Natural killer cell (primary cell): ENCODE results near the gene PAQR8. TPM values are rescaled to one million over a fixed set of nuclear protein-coding genes. Genes with fewer than 3 reads are reported as not detected.

Experiments used
- ATAC-seq, 3 donors: fragments of 150-1000 bp in 2 of 3; fragments of 200-7000 bp in 1 of 3; cut with Tn5 transposase; 1 replicate in 1 of 3; 2 replicates in 2 of 3; pipeline ENCODE4 v1.10.0; 2021; ENCODE audit warnings: mild to moderate bottlenecking in 2 of 3, moderate library complexity in 2 of 3
- DNase-seq, 2 donors: peaks; one replicate each; pipeline versions ENCODE4 v3.0.0 to v3.0.0-alpha.2; 2013 to 2021; ENCODE audit warnings: mixed read lengths in 1 of 2
- H3K27ac ChIP-seq: one replicate; pipeline ENCODE4 v1.5.1; 2013; ENCODE audit warnings: mild to moderate bottlenecking, low read length
- H3K27me3 ChIP-seq: one replicate; pipeline ENCODE4 v1.6.1; 2013; ENCODE audit warnings: low read length; ENCODE audit not compliant: control insufficient read depth, insufficient read depth
- H3K36me3 ChIP-seq: one replicate; pipeline ENCODE4 v1.6.1; 2013; ENCODE audit warnings: low read length; ENCODE audit not compliant: control insufficient read depth, insufficient read depth
- H3K4me1 ChIP-seq: one replicate; pipeline ENCODE4 v1.6.1; 2013; ENCODE audit warnings: low read length; ENCODE audit not compliant: control insufficient read depth, insufficient read depth
- H3K4me3 ChIP-seq: one replicate; pipeline ENCODE4 v1.5.1; 2013; ENCODE audit warnings: low read length
- H3K9me3 ChIP-seq: one replicate; pipeline ENCODE4 v1.6.1; 2013; ENCODE audit warnings: low read length; ENCODE audit not compliant: control insufficient read depth, insufficient read depth
- H3K27ac Mint-ChIP-seq, 2 donors: one replicate each; pipeline ENCODE4 v1.8.0; 2022; ENCODE audit warnings: mild to moderate bottlenecking in 2 of 2, mixed read lengths in 2 of 2, moderate library complexity in 1 of 2
- H3K27me3 Mint-ChIP-seq, 2 donors: one replicate each; pipeline ENCODE4 v1.8.0; 2022; ENCODE audit warnings: low read depth in 2 of 2, mixed read lengths in 2 of 2
- H3K36me3 Mint-ChIP-seq: one replicate; pipeline ENCODE4 v1.8.0; 2022; ENCODE audit warnings: mixed read lengths
- H3K4me1 Mint-ChIP-seq, 2 donors: one replicate each; pipeline ENCODE4 v1.8.0; 2022; ENCODE audit warnings: mixed read lengths in 2 of 2
- H3K4me3 Mint-ChIP-seq: one replicate; pipeline ENCODE4 v1.8.0; 2022; ENCODE audit warnings: mild to moderate bottlenecking, moderate library complexity, mixed read lengths
- H3K9me3 Mint-ChIP-seq, 2 donors: one replicate each; pipeline ENCODE4 v1.8.0; 2022; ENCODE audit warnings: mixed read lengths in 2 of 2
- WGBS: methylation state at CpG from one replicate; pipeline ENCODE4 v1.1.7; 2013; ENCODE audit warnings: missing lambda C conversion rate; ENCODE audit not compliant: insufficient coverage; 5-methylcytosine and 5-hydroxymethylcytosine counted together
- intact Hi-C: fragments of 100-400 bp; cut with micrococcal nuclease; formaldehyde crosslinking; loops from one replicate; pipeline ENCODE4 v1.14.2; 2022
- total RNA-seq, 4 donors: library from RNA; stranded (reverse); fragments of 120-200 nt in 1 of 4; gene quantifications; one replicate each; pipeline versions ENCODE4 v1.2.3 to v1.2.4, GENCODE V29; 2013 to 2022
- TF ChIP-seq, protein P1 (sequence below): fragments of 200-600 bp; IDR thresholded peaks from one replicate; pipeline ENCODE4 v1.8.0; 2022; ENCODE audit warnings: antibody characterized with exemption

PAQR8 gene
- total RNA-seq, 3 donors from 2014 or later (not counting 1 experiment from before 2014, with no cell fraction given), result 2.4 to 5.0 (median 4.6) TPM

DNA sequence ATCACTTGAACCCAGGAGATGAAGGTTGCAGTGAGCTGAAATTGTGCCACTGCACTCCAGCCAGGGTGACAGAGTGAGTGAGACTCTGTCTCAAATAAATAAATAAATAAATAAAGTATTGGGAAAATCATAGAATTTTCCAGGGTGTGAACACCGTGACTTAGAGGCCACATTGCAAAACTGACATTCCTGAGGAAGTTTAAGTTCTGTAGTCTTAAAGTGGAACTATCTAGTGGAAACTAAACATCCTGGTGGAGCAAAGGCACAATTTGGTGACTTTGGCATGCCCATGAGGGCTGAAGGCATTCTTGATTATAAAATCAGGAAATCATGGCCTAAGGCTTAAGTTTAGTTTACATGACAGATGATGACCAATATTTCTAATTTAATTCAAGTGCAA lies 44.7 kb upstream of the PAQR8 start:
- Mint-ChIP-seq H3K9me3 (no peaks in the 10 kb centered on the region), H3K27me3 (peaks cover 0 to 4% of the 10 kb centered on the region in 2 donors), H3K27ac (no peak overlapping the region), H3K4me3 (no peak overlapping the region), H3K36me3 (no peaks in the 10 kb centered on the region), H3K4me1 (peaks cover 4 to 10% of the 10 kb centered on the region in 2 donors)
- no peak overlapping the region for H3K27ac ChIP-seq
- WGBS, result 100% methylated on average over 1 of the region's 1 CpG
- TF ChIP-seq, protein P1, sequence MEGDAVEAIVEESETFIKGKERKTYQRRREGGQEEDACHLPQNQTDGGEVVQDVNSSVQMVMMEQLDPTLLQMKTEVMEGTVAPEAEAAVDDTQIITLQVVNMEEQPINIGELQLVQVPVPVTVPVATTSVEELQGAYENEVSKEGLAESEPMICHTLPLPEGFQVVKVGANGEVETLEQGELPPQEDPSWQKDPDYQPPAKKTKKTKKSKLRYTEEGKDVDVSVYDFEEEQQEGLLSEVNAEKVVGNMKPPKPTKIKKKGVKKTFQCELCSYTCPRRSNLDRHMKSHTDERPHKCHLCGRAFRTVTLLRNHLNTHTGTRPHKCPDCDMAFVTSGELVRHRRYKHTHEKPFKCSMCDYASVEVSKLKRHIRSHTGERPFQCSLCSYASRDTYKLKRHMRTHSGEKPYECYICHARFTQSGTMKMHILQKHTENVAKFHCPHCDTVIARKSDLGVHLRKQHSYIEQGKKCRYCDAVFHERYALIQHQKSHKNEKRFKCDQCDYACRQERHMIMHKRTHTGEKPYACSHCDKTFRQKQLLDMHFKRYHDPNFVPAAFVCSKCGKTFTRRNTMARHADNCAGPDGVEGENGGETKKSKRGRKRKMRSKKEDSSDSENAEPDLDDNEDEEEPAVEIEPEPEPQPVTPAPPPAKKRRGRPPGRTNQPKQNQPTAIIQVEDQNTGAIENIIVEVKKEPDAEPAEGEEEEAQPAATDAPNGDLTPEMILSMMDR, result no peak
- H3K4me1 ChIP-seq, result no peaks in the 10 kb centered on the region
- no peak overlapping the region for H3K4me3 ChIP-seq
- no peaks in the 10 kb centered on the region for H3K9me3 ChIP-seq
- DNase-seq (no peak), ATAC-seq (no peak)
- H3K36me3 ChIP-seq, result no peaks in the 10 kb centered on the region
- no peaks in the 10 kb centered on the region for H3K27me3 ChIP-seq
- intact Hi-C loops, result no loop called here

DNA sequence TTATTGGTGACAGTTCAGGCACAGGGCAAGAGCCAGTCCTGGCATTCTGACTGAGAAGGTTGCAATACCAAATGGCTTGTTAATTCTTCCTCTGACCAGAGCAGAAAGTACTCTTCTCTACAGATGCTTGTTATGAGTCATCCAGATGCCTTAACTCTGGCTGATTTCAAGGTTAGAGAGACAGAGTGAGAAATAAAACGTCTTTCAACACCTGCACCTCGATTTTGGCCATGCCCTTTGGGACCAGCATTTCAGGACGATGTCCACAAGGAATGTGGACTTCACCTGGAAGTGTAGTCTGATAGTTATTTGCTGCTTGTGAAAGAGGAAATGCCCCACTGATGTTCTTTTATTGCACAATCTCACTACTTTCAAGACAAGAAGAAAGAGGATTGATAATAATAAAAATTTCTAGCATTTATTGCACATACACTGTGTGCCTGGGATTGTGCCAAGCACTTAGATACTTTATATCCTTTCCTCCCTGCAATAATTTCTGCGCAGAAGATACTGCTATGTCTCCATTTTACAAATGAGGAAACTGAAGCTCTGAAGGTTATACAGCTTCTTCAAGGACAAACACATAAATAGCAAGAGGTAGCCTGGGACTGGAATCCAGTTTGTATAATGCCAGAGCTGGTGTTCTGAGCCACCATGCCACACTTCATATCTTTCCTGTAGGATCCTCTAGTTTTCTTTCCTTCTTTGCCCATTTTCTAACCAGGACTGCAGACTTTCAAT lies 43.9 kb upstream of the PAQR8 start:
- Mint-ChIP-seq H3K27ac (no peak overlapping the region), H3K27me3 (peaks cover 0 to 4% of the 10 kb centered on the region in 2 donors), H3K4me3 (no peak overlapping the region), H3K9me3 (no peaks in the 10 kb centered on the region), H3K36me3 (no peaks in the 10 kb centered on the region), H3K4me1 (peaks cover 4 to 10% of the 10 kb centered on the region in 2 donors)
- intact Hi-C loops, result no loop called here
- TF ChIP-seq, protein P1, result no peak
- H3K27ac ChIP-seq, result no peak overlapping the region
- H3K4me3 ChIP-seq, result no peak overlapping the region
- no peak for DNase-seq
- ATAC-seq, result no peak
- H3K9me3 ChIP-seq, result no peaks in the 10 kb centered on the region
- no peaks in the 10 kb centered on the region for H3K27me3 ChIP-seq
- H3K36me3 ChIP-seq, result no peaks in the 10 kb centered on the region
- no peaks in the 10 kb centered on the region for H3K4me1 ChIP-seq
- 53% methylated on average over 4 of the region's 4 CpGs for WGBS

DNA sequence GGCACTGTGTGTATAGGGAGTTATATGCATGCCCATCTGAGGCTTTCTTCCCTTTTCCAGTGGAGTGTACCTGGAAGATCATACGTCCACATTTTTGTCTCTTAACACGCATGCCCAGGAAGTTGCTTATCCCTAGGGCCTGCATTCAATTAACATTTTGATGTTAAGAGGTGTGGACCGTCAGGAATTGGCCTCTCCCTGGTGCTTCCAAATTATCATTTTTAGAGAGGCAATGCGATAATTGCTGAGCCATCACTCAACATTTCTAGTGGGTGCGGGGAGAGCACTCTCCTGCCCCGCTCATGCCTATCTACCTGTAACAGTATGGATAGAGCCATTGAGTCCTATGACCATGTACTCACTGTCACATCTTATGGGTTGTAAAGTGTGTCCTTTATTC lies 37.8 kb upstream of the PAQR8 start:
- Histone ChIP-seq H3K27me3 (no peaks in the 10 kb centered on the region), H3K27ac (no peak overlapping the region), H3K9me3 (no peaks in the 10 kb centered on the region), H3K4me3 (no peak overlapping the region), H3K36me3 (no peaks in the 10 kb centered on the region), H3K4me1 (no peaks in the 10 kb centered on the region)
- Mint-ChIP-seq H3K27me3 (no peaks in the 10 kb centered on the region), H3K9me3 (no peaks in the 10 kb centered on the region), H3K36me3 (no peaks in the 10 kb centered on the region), H3K4me1 (peaks cover 0 to 4% of the 10 kb centered on the region in 2 donors), H3K4me3 (no peak overlapping the region), H3K27ac (no peak overlapping the region)
- DNase-seq (no peak), ATAC-seq (no peak)
- 99% methylated on average over 6 of the region's 6 CpGs for WGBS
- TF ChIP-seq, protein P1, result no peak
- intact Hi-C loops, result no loop called here
